GM10248 (cell line): Measurements from ENCODE around the gene PID1.

Source experiments
- CTCF ChIA-PET: fragments of 300-600 bp; sonication (Branson Sonifier 250); formaldehyde crosslinking; extraction: SDS; loops from one replicate; lab custom pipeline; 2021; ENCODE audit warnings: antibody characterized with exemption; lab: Yijun Ruan, JAX
- POLR2A ChIA-PET: fragments of 350-650 bp; sonication (Branson Sonifier 250); formaldehyde crosslinking; extraction: SDS; loops from one replicate; lab custom pipeline; 2020; ENCODE audit warnings: antibody characterized with exemption; lab: Yijun Ruan, JAX
- DNase-seq: peaks from one replicate; pipeline ENCODE4 v3.0.0; 2012; ENCODE audit errors: extremely low spot score
- CTCF ChIP-seq: IDR thresholded peaks from 2 replicates; pipeline ENCODE4 v1.5.1; 2012; ENCODE audit warnings: mild to moderate bottlenecking, low read depth; ENCODE audit errors: extremely low read depth, missing control alignments, control extremely low read depth

Gene PID1

GRCh38 chr2:229159405-229159804, 111.7 kb downstream of the PID1 start:
- DNase-seq: no peak
- POLR2A ChIA-PET: no interaction called here
- CTCF ChIA-PET: no interaction called here
- no peak for TF ChIP-seq CTCF

- POLR2A ChIA-PET: no interaction called here
- no peak for TF ChIP-seq CTCF
- no peak for DNase-seq
- CTCF ChIA-PET: interaction anchor here (0.9 kb wide), 1 partner anchor 19 kb away, joined by 4 read pairs; no protein-coding TSS in a partner anchor
Measured at GRCh38 chr2:229154381-229154780, 116.7 kb downstream of the PID1 start.

GRCh38 chr2:229153951-229154350, 117.1 kb downstream of the PID1 start:
- TF ChIP-seq CTCF: no peak

GRCh38 chr2:229153267-229153666, 117.8 kb downstream of the PID1 start:
- no peak for DNase-seq
- ChIA-PET CTCF (interaction anchor here (1.0 kb wide), 1 partner anchor 46 kb away, joined by 3 read pairs; no protein-coding TSS in a partner anchor), POLR2A (no interaction called here)

More at GRCh38 chr2:229153951-229154350, 117.1 kb downstream of the PID1 start:
- ChIA-PET CTCF (interaction anchor here (0.9 kb wide), 1 partner anchor 19 kb away, joined by 4 read pairs; no protein-coding TSS in a partner anchor), POLR2A (no interaction called here)
- DNase-seq: no peak

GRCh38 chr2:229152674-229153073, 118.4 kb downstream of the PID1 start:
- DNase-seq: no peak
- TF ChIP-seq CTCF: no peak
- CTCF ChIA-PET: interaction anchor here (1.0 kb wide), 1 partner anchor 45 kb away, joined by 3 read pairs; no protein-coding TSS in a partner anchor
- POLR2A ChIA-PET: interaction anchor here (0.6 kb wide), 1 partner anchor 623 kb away, joined by 5 read pairs; no protein-coding TSS in a partner anchor

More at GRCh38 chr2:229153267-229153666, 117.8 kb downstream of the PID1 start:
- TF ChIP-seq CTCF: no peak

- no peak for DNase-seq
- POLR2A ChIA-PET: no interaction called here
- no peak for TF ChIP-seq CTCF
- CTCF ChIA-PET: no interaction called here
Measured at GRCh38 chr2:229150317-229150716, 120.8 kb downstream of the PID1 start.
